Panc1 (cell line): ENCODE measurements around the gene FNIP2. TPM values are rescaled to one million over a fixed set of nuclear protein-coding genes. Genes with fewer than 3 reads are reported as not detected.

Experiments used
- ATAC-seq: fragments of 200-7000 bp; cut with Tn5 transposase; 2 replicates; pipeline ENCODE4 v1.9.1; 2020; ENCODE audit warnings: mild to moderate bottlenecking, moderate library complexity
- BruUV-seq: library from RNA; stranded (reverse); fragments of 400-500 nt; replicated peaks from 2 replicates; lab custom pipeline; 2021; lab: Mats Ljungman, UMichigan
- CTCF ChIA-PET: fragments of 300-600 bp; sonication (Branson Sonifier 250); formaldehyde crosslinking; loops from one replicate; lab custom pipeline; 2022; ENCODE audit warnings: antibody characterized with exemption; lab: Charles Lee
- POLR2A ChIA-PET: fragments of 300-600 bp; sonication (Branson Sonifier 250); formaldehyde crosslinking; loops from one replicate; lab custom pipeline; 2022; ENCODE audit warnings: antibody characterized with exemption; lab: Charles Lee
- DNase-seq: peaks from one replicate; pipeline ENCODE4 v3.0.0-alpha.2; 2010; ENCODE audit warnings: low read depth, low spot score
- H3K27ac ChIP-seq: 2 replicates; pipeline ENCODE4 v1.5.1; 2011; ENCODE audit warnings: mild to moderate bottlenecking, low read length, inconsistent platforms
- H3K27me3 ChIP-seq: fragments of 200-500 bp; sonication (Bioruptor generic); 2 replicates; pipeline ENCODE4 v1.6.0; 2014; ENCODE audit warnings: low read length, inconsistent platforms; ENCODE audit not compliant: control insufficient read depth, insufficient read depth
- H3K36me3 ChIP-seq: fragments of 200-500 bp; sonication (Bioruptor generic); 2 replicates; pipeline ENCODE4 v1.5.1; 2014; ENCODE audit warnings: inconsistent platforms, mild to moderate bottlenecking, low read length, moderate library complexity; ENCODE audit not compliant: control insufficient read depth, insufficient read depth
- H3K4me1 ChIP-seq: 2 replicates; pipeline ENCODE4 v1.5.1; 2011; ENCODE audit warnings: inconsistent platforms, mild to moderate bottlenecking, low read length, moderate library complexity; ENCODE audit not compliant: control insufficient read depth, insufficient read depth
- H3K4me3 ChIP-seq, 2 experiments: 2 replicates each; pipeline ENCODE4 v1.5.1; 2011 to 2012; ENCODE audit warnings: low read depth in 2 of 2, low read length in 2 of 2, mild to moderate bottlenecking in 2 of 2, inconsistent platforms in 1 of 2, moderate library complexity in 1 of 2
- H3K9me3 ChIP-seq: fragments of 200-500 bp; sonication (Bioruptor generic); 2 replicates; pipeline ENCODE4 v1.5.1; 2014; ENCODE audit warnings: low read depth, mild to moderate bottlenecking, inconsistent platforms, low read length, moderate library complexity; ENCODE audit not compliant: control insufficient read depth, insufficient read depth
- CTCF ChIP-seq: fragments of 450-650 bp; IDR thresholded peaks from 2 replicates; pipeline ENCODE4 v1.5.1; 2017; ENCODE audit warnings: mild to moderate bottlenecking
- POLR2AphosphoS5 ChIP-seq: IDR thresholded peaks from 2 replicates; pipeline ENCODE4 v1.6.1; 2012; ENCODE audit warnings: mild to moderate bottlenecking, low read depth, low read length, moderate library complexity
- REST ChIP-seq, 2 experiments: IDR thresholded peaks; 2 replicates each; pipeline ENCODE4 v1.6.1; 2011 to 2012; ENCODE audit warnings: low read depth in 2 of 2, control low read depth in 1 of 2, low read length in 1 of 2, mild to moderate bottlenecking in 1 of 2, moderate library complexity in 1 of 2; ENCODE audit not compliant: insufficient read depth in 1 of 2
- SIN3A ChIP-seq: IDR thresholded peaks from 2 replicates; pipeline ENCODE4 v1.6.1; 2012; ENCODE audit warnings: low read depth, mild to moderate bottlenecking, low read length, moderate library complexity, borderline replicate concordance; ENCODE audit not compliant: insufficient read depth
- TCF7L2 ChIP-seq: IDR thresholded peaks from 2 replicates; pipeline ENCODE4 v1.6.1; 2011; ENCODE audit warnings: mild to moderate bottlenecking, low read depth, low read length, inconsistent platforms
- in situ Hi-C: cut with HindIII; loops from 2 replicates; pipeline ENCODE4 v1.10.0; 2016; ENCODE audit warnings: low sequenced_read_pairs, low pct_unique_long_range_greater_than_20kb
- intact Hi-C: fragments of 100-400 bp; cut with micrococcal nuclease; formaldehyde crosslinking; loops from one replicate; pipeline ENCODE4 v1.10.0; 2022; ENCODE audit not compliant: unreplicated experiment
- total RNA-seq: library from RNA; stranded (reverse); gene quantifications from one replicate; pipeline ENCODE4 v1.2.1, GENCODE V29; 2021; ENCODE audit not compliant: unreplicated experiment

The FNIP2 gene
- total RNA-seq, 1 experiment from 2014 or later = 17.7 TPM

GRCh38 chr4:158821228-158821971 is 52.6 kb downstream of the FNIP2 start:
- TF ChIP-seq CTCF (no peak), REST (IDR thresholded peaks at IDR 0.05; ENCODE audit: insufficient read depth in 1 of 2, low read depth in 2 of 2, low read length in 1 of 2) (no peak), POLR2AphosphoS5 (no peak), TCF7L2 (no peak), SIN3A (no peak)
- peak overlapping the region; percentile 15; the same call in 1 of the 2 replicates for H3K27ac ChIP-seq
- in situ Hi-C loops (no loop called here), intact Hi-C loops (no loop called here)
- no peaks in the 10 kb centered on the region for H3K9me3 ChIP-seq
- H3K4me1 ChIP-seq = peaks cover 27% of the 10 kb centered on the region
- ChIA-PET CTCF (no interaction called here), POLR2A (no interaction called here)
- ATAC-seq (no peak), DNase-seq (no peak)
- no peaks in the 10 kb centered on the region for H3K36me3 ChIP-seq
- BruUV-seq = no TSS peak
- H3K27me3 ChIP-seq = no peaks in the 10 kb centered on the region
- H3K4me3 ChIP-seq = no peak overlapping the region

- no peak overlapping the region for H3K27ac ChIP-seq
- TF ChIP-seq POLR2AphosphoS5 = no peak
- TF ChIP-seq SIN3A = no peak
- TF ChIP-seq CTCF = no peak
- TF ChIP-seq TCF7L2 = no peak
- TF ChIP-seq REST (IDR thresholded peaks at IDR 0.05; ENCODE audit: insufficient read depth in 1 of 2, low read depth in 2 of 2, low read length in 1 of 2) = no peak
- DNase-seq (no peak), ATAC-seq (no peak)
- H3K9me3 ChIP-seq = no peaks in the 10 kb centered on the region
- H3K4me1 ChIP-seq = peaks cover 27% of the 10 kb centered on the region
- no TSS peak for BruUV-seq
- ChIA-PET POLR2A (no interaction called here), CTCF (no interaction called here)
- no peaks in the 10 kb centered on the region for H3K27me3 ChIP-seq
- H3K4me3 ChIP-seq = no peak overlapping the region
- H3K36me3 ChIP-seq = no peaks in the 10 kb centered on the region
- intact Hi-C loops = no loop called here
- in situ Hi-C loops = no loop called here
Observed at GRCh38 chr4:158822348-158822747, 53.5 kb downstream of the FNIP2 start.
